Superior temporal gyrus (tissue), 1 donor: ENCODE results near the gene SMTN.

Source experiments
- DNase-seq: peaks from one replicate; pipeline ENCODE4 v3.0.0-alpha.2; 2016; ENCODE audit errors: extremely low spot score

The SMTN gene

GRCh38 chr22:31153357-31153756, 72.2 kb downstream of the SMTN start:
- DNase-seq, result no peak
